Measurements from ENCODE around the gene NAXE.
"Not testable (repeated sequence)": the region's sequence is repeated elsewhere in the genome, so short reads cannot be mapped to it uniquely, and the experiment has no call there.

Gene NAXE

GRCh38 chr1:156552937-156553336 is 38.6 kb upstream of the NAXE start:
- not testable (repeated sequence) for H3K4me2 ChIP-seq (ENCODE audit: low read length, poor library complexity, severe bottlenecking); H3K27me3 ChIP-seq (ENCODE audit: control insufficient read depth in 1 of 2, insufficient read depth in 1 of 2, low read length in 2 of 2); H2AFZ ChIP-seq (ENCODE audit: low read depth, low read length); H3K9ac ChIP-seq (ENCODE audit: low read length); H2BK15ac ChIP-seq (ENCODE audit: low read depth, poor library complexity, severe bottlenecking); H2AK5ac ChIP-seq (ENCODE audit: low read length, severe bottlenecking); H3K79me1 ChIP-seq (replicated peaks; ENCODE audit: low read length, poor library complexity, severe bottlenecking); H3K4ac ChIP-seq (ENCODE audit: low read depth in 1 of 2, low read length in 2 of 2); H4K8ac ChIP-seq (ENCODE audit: low read length); H3K14ac ChIP-seq (ENCODE audit: low read length in 2 of 2); H2BK5ac ChIP-seq (ENCODE audit: low read depth, low read length, poor library complexity, severe bottlenecking); H3K23ac ChIP-seq (ENCODE audit: low read length in 2 of 2); H2BK12ac ChIP-seq (ENCODE audit: low read length in 2 of 2); H3K18ac ChIP-seq (ENCODE audit: low read depth in 1 of 2, low read length in 2 of 2); H3K9me3 ChIP-seq (ENCODE audit: control insufficient read depth, low read length); H2BK120ac ChIP-seq (ENCODE audit: low read depth, low read length); H4K91ac ChIP-seq (ENCODE audit: low read length); H3K4me3 ChIP-seq (ENCODE audit: insufficient read depth in 1 of 2, low read depth in 1 of 2, low read length in 2 of 2); H3K27ac ChIP-seq (ENCODE audit: low read length, poor library complexity, severe bottlenecking)
- peaks cover 10% of the 10 kb centered on the region for H3K4me1 ChIP-seq (ENCODE audit: control insufficient read depth, insufficient read depth, low read depth, low read length)
- H3K36me3 ChIP-seq (ENCODE audit: control insufficient read depth in 1 of 2, insufficient read depth in 2 of 2, low read depth in 1 of 2, low read length in 2 of 2) = peaks cover 5 to 14% of the 10 kb centered on the region in 2 experiments
- 98% methylated on average over 4 of the region's 4 CpGs for WGBS
- peak; percentile 26 for DNase-seq

GRCh38 chr1:156553860-156554485 is 37.6 kb upstream of the NAXE start:
- H3K4ac ChIP-seq (ENCODE audit: low read depth in 1 of 2, low read length in 2 of 2) = no peak overlapping the region
- H3K4me2 ChIP-seq (ENCODE audit: low read length, poor library complexity, severe bottlenecking) = no peak overlapping the region
- no peak overlapping the region for H2BK15ac ChIP-seq (ENCODE audit: low read depth, poor library complexity, severe bottlenecking)
- no peaks in the 10 kb centered on the region for H3K79me1 ChIP-seq (replicated peaks; ENCODE audit: low read length, poor library complexity, severe bottlenecking)
- H3K4me3 ChIP-seq (ENCODE audit: insufficient read depth in 1 of 2, low read depth in 1 of 2, low read length in 2 of 2) = no peak overlapping the region
- no peak overlapping the region for H3K14ac ChIP-seq (ENCODE audit: low read length in 2 of 2)
- H3K27me3 ChIP-seq (ENCODE audit: control insufficient read depth in 1 of 2, insufficient read depth in 1 of 2, low read length in 2 of 2) = no peaks in the 10 kb centered on the region
- no peak overlapping the region for H2BK12ac ChIP-seq (ENCODE audit: low read length in 2 of 2)
- no peak overlapping the region for H3K23ac ChIP-seq (ENCODE audit: low read length in 2 of 2)
- H3K18ac ChIP-seq (ENCODE audit: low read depth in 1 of 2, low read length in 2 of 2) = no peak overlapping the region
- H4K91ac ChIP-seq (ENCODE audit: low read length) = no peak overlapping the region
- H2AFZ ChIP-seq (ENCODE audit: low read depth, low read length) = no peak overlapping the region
- H4K8ac ChIP-seq (ENCODE audit: low read length) = no peak overlapping the region
- no peak for DNase-seq
- H2BK5ac ChIP-seq (ENCODE audit: low read depth, low read length, poor library complexity, severe bottlenecking) = no peak overlapping the region
- peaks cover 2 to 8% of the 10 kb centered on the region in 2 experiments for H3K36me3 ChIP-seq (ENCODE audit: control insufficient read depth in 1 of 2, insufficient read depth in 2 of 2, low read depth in 1 of 2, low read length in 2 of 2)
- H3K9me3 ChIP-seq (ENCODE audit: control insufficient read depth, low read length) = no peaks in the 10 kb centered on the region
- no peak overlapping the region for H3K27ac ChIP-seq (ENCODE audit: low read length, poor library complexity, severe bottlenecking)
- H2AK5ac ChIP-seq (ENCODE audit: low read length, severe bottlenecking) = no peak overlapping the region
- H2BK120ac ChIP-seq (ENCODE audit: low read depth, low read length) = no peak overlapping the region
- peaks cover 10% of the 10 kb centered on the region for H3K4me1 ChIP-seq (ENCODE audit: control insufficient read depth, insufficient read depth, low read depth, low read length)
- WGBS = 97% methylated on average over 6 of the region's 6 CpGs
- no peak overlapping the region for H3K9ac ChIP-seq (ENCODE audit: low read length)

GRCh38 chr1:156554971-156555370 is 36.6 kb upstream of the NAXE start:
- no peak overlapping the region for H3K14ac ChIP-seq (ENCODE audit: low read length in 2 of 2)
- H2BK5ac ChIP-seq (ENCODE audit: low read depth, low read length, poor library complexity, severe bottlenecking) = no peak overlapping the region
- no peak overlapping the region for H3K4me3 ChIP-seq (ENCODE audit: insufficient read depth in 1 of 2, low read depth in 1 of 2, low read length in 2 of 2)
- WGBS = 86% methylated on average over 8 of the region's 8 CpGs
- no peak overlapping the region for H3K4ac ChIP-seq (ENCODE audit: low read depth in 1 of 2, low read length in 2 of 2)
- no peaks in the 10 kb centered on the region for H3K27me3 ChIP-seq (ENCODE audit: control insufficient read depth in 1 of 2, insufficient read depth in 1 of 2, low read length in 2 of 2)
- no peak overlapping the region for H3K9ac ChIP-seq (ENCODE audit: low read length)
- H2BK15ac ChIP-seq (ENCODE audit: low read depth, poor library complexity, severe bottlenecking) = no peak overlapping the region
- H3K9me3 ChIP-seq (ENCODE audit: control insufficient read depth, low read length) = no peaks in the 10 kb centered on the region
- H2BK120ac ChIP-seq (ENCODE audit: low read depth, low read length) = no peak overlapping the region
- no peak overlapping the region for H4K91ac ChIP-seq (ENCODE audit: low read length)
- no peak overlapping the region for H2AK5ac ChIP-seq (ENCODE audit: low read length, severe bottlenecking)
- no peak overlapping the region for H3K18ac ChIP-seq (ENCODE audit: low read depth in 1 of 2, low read length in 2 of 2)
- H3K79me1 ChIP-seq (replicated peaks; ENCODE audit: low read length, poor library complexity, severe bottlenecking) = no peaks in the 10 kb centered on the region
- H2AFZ ChIP-seq (ENCODE audit: low read depth, low read length) = no peak overlapping the region
- no peak overlapping the region for H3K23ac ChIP-seq (ENCODE audit: low read length in 2 of 2)
- no peak overlapping the region for H3K4me2 ChIP-seq (ENCODE audit: low read length, poor library complexity, severe bottlenecking)
- no peak for DNase-seq
- H2BK12ac ChIP-seq (ENCODE audit: low read length in 2 of 2) = no peak overlapping the region
- H3K4me1 ChIP-seq (ENCODE audit: control insufficient read depth, insufficient read depth, low read depth, low read length) = peaks cover 10% of the 10 kb centered on the region
- no peak overlapping the region for H3K27ac ChIP-seq (ENCODE audit: low read length, poor library complexity, severe bottlenecking)
- no peak overlapping the region for H4K8ac ChIP-seq (ENCODE audit: low read length)
- peaks cover 2 to 13% of the 10 kb centered on the region in 2 experiments for H3K36me3 ChIP-seq (ENCODE audit: control insufficient read depth in 1 of 2, insufficient read depth in 2 of 2, low read depth in 1 of 2, low read length in 2 of 2)

- Histone ChIP-seq H3K4ac (ENCODE audit: low read depth in 1 of 2, low read length in 2 of 2) (no peak overlapping the region), H2AK5ac (ENCODE audit: low read length, severe bottlenecking) (no peak overlapping the region), H4K91ac (ENCODE audit: low read length) (no peak overlapping the region), H3K14ac (ENCODE audit: low read length in 2 of 2) (no peak overlapping the region), H3K4me1 (ENCODE audit: control insufficient read depth, insufficient read depth, low read depth, low read length) (peaks cover 10% of the 10 kb centered on the region), H2AFZ (ENCODE audit: low read depth, low read length) (no peak overlapping the region), H4K8ac (ENCODE audit: low read length) (no peak overlapping the region), H3K79me1 (replicated peaks; ENCODE audit: low read length, poor library complexity, severe bottlenecking) (no peaks in the 10 kb centered on the region), H3K36me3 (ENCODE audit: control insufficient read depth in 1 of 2, insufficient read depth in 2 of 2, low read depth in 1 of 2, low read length in 2 of 2) (peaks cover 2 to 9% of the 10 kb centered on the region in 2 experiments), H2BK15ac (ENCODE audit: low read depth, poor library complexity, severe bottlenecking) (no peak overlapping the region), H2BK5ac (ENCODE audit: low read depth, low read length, poor library complexity, severe bottlenecking) (no peak overlapping the region), H2BK120ac (ENCODE audit: low read depth, low read length) (no peak overlapping the region), H3K18ac (ENCODE audit: low read depth in 1 of 2, low read length in 2 of 2) (no peak overlapping the region), H3K9ac (ENCODE audit: low read length) (no peak overlapping the region), H3K9me3 (ENCODE audit: control insufficient read depth, low read length) (no peaks in the 10 kb centered on the region), H3K27ac (ENCODE audit: low read length, poor library complexity, severe bottlenecking) (no peak overlapping the region), H3K27me3 (ENCODE audit: control insufficient read depth in 1 of 2, insufficient read depth in 1 of 2, low read length in 2 of 2) (no peaks in the 10 kb centered on the region), H3K4me3 (ENCODE audit: insufficient read depth in 1 of 2, low read depth in 1 of 2, low read length in 2 of 2) (no peak overlapping the region), H3K23ac (ENCODE audit: low read length in 2 of 2) (no peak overlapping the region), H3K4me2 (ENCODE audit: low read length, poor library complexity, severe bottlenecking) (no peak overlapping the region), H2BK12ac (ENCODE audit: low read length in 2 of 2) (no peak overlapping the region)
- 43% methylated on average over 2 of the region's 2 CpGs for WGBS
- no peak for DNase-seq
Observed at GRCh38 chr1:156555715-156556114, 35.9 kb upstream of the NAXE start.
